Suprapubic skin (tissue), 4 donors: ENCODE data around the gene PROK2. TPM values are rescaled to one million over a fixed set of nuclear protein-coding genes. Genes with fewer than 3 reads are reported as not detected.

Source experiments
- DNase-seq, 2 donors: peaks; one replicate each; pipeline ENCODE4 v3.0.0-alpha.2; 2019; ENCODE audit warnings: low spot score in 2 of 2
- H3K27ac ChIP-seq: fragments of 200-600 bp; sonication (generic); one replicate; pipeline ENCODE4 v1.5.1; 2019
- H3K27me3 ChIP-seq: fragments of 200-600 bp; sonication (generic); one replicate; pipeline ENCODE4 v1.5.1; 2019
- H3K36me3 ChIP-seq: fragments of 200-600 bp; sonication (generic); one replicate; pipeline ENCODE4 v1.5.1; 2019
- H3K4me1 ChIP-seq: fragments of 200-600 bp; sonication (generic); one replicate; pipeline ENCODE4 v1.5.1; 2019
- H3K4me3 ChIP-seq: fragments of 200-600 bp; sonication (generic); one replicate; pipeline ENCODE4 v1.5.1; 2019; ENCODE audit warnings: mild to moderate bottlenecking
- H3K9me3 ChIP-seq: fragments of 200-600 bp; sonication (generic); one replicate; pipeline ENCODE4 v1.5.1; 2019
- EP300 ChIP-seq: sonication (generic); formaldehyde crosslinking; IDR thresholded peaks from one replicate; pipeline ENCODE4 v1.6.1; 2017; ENCODE audit warnings: antibody characterized with exemption
- POLR2A ChIP-seq, 2 donors: fragments of 450-650 bp; IDR thresholded peaks; one replicate each; pipeline ENCODE4 v1.6.1; 2017; ENCODE audit warnings: antibody characterized with exemption in 2 of 2, mild to moderate bottlenecking in 2 of 2, moderate library complexity in 2 of 2
- POLR2AphosphoS5 ChIP-seq, 3 donors: sonication (generic); formaldehyde crosslinking; IDR thresholded peaks; one replicate each; pipeline ENCODE4 v1.6.1; 2017; ENCODE audit warnings: antibody characterized with exemption in 3 of 3
- WGBS: methylation state at CpG from one replicate; pipeline ENCODE4 v1.1.5; 2018; 5-methylcytosine and 5-hydroxymethylcytosine counted together
- total RNA-seq, 4 donors: library from RNA; depleted of rRNA; stranded (reverse); fragments of >200 nt; gene quantifications; one replicate each; pipeline ENCODE4 v1.1.0, GENCODE V29; 2016
- TF ChIP-seq, protein P1 (sequence below), 2 donors: fragments of 200-600 bp in 1 of 2; fragments of 450-650 bp in 1 of 2; sonication (generic) in 1 of 2; IDR thresholded peaks; one replicate each; pipeline ENCODE4 v1.5.1; 2016 to 2019; ENCODE audit warnings: antibody characterized with exemption in 2 of 2, mild to moderate bottlenecking in 1 of 2, moderate library complexity in 1 of 2

The PROK2 gene
- total RNA-seq, 4 donors from 2014 or later = not detected

DNA sequence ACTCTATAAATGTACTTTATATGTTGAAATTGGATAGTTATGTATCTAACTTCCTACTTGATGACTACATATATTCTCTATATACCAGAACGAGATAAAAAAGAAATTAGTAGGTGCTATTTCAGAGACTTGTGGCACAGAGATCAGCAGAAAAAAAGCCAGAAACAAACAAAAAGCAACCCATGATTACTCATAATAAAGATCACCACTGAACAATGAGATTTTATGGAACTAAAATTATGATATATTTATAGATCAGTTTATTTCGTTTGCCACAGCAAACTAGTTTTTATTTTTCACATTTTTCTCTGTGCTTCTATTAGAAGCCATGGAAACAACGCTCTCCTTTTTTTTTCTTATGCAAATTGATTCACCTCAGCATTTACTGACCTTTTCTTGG is 15.1 kb upstream of the PROK2 start:
- no peaks in the 10 kb centered on the region for H3K4me1 ChIP-seq
- H3K27ac ChIP-seq = no peak overlapping the region
- no peaks in the 10 kb centered on the region for H3K36me3 ChIP-seq
- WGBS = 67% methylated on average over 3 of the region's 3 CpGs
- peaks cover 16% of the 10 kb centered on the region for H3K27me3 ChIP-seq
- DNase-seq = no peak
- no peak overlapping the region for H3K4me3 ChIP-seq
- no peak for TF ChIP-seq POLR2AphosphoS5 (IDR thresholded peaks at IDR 0.05)
- TF ChIP-seq EP300 = no peak
- TF ChIP-seq, protein P1, sequence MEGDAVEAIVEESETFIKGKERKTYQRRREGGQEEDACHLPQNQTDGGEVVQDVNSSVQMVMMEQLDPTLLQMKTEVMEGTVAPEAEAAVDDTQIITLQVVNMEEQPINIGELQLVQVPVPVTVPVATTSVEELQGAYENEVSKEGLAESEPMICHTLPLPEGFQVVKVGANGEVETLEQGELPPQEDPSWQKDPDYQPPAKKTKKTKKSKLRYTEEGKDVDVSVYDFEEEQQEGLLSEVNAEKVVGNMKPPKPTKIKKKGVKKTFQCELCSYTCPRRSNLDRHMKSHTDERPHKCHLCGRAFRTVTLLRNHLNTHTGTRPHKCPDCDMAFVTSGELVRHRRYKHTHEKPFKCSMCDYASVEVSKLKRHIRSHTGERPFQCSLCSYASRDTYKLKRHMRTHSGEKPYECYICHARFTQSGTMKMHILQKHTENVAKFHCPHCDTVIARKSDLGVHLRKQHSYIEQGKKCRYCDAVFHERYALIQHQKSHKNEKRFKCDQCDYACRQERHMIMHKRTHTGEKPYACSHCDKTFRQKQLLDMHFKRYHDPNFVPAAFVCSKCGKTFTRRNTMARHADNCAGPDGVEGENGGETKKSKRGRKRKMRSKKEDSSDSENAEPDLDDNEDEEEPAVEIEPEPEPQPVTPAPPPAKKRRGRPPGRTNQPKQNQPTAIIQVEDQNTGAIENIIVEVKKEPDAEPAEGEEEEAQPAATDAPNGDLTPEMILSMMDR (IDR thresholded peaks at IDR 0.05) = no peak
- no peak for TF ChIP-seq POLR2A (IDR thresholded peaks at IDR 0.05)
- no peaks in the 10 kb centered on the region for H3K9me3 ChIP-seq

DNA sequence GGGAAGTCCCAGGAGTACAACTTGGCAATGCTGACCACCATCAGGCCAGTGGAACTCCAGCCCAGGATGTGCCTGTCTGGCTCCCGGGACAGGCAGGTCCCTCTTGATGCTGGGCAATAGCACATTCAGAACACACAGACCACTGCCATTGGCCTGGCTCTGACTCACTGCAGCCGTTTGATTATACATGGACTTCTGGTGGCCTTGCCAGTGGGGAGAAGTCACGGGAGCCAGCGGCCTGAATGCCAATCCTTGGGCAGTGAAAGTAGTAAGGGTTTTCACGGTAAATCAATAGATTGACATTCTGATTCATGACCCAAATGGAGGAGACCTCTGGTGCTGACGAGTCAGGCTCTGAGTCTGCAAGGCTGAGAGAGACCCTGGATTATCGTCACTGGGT is 12.5 kb upstream of the PROK2 start:
- Histone ChIP-seq H3K36me3 (no peaks in the 10 kb centered on the region), H3K27me3 (peaks cover 16% of the 10 kb centered on the region), H3K4me3 (no peak overlapping the region), H3K27ac (no peak overlapping the region), H3K9me3 (no peaks in the 10 kb centered on the region), H3K4me1 (no peaks in the 10 kb centered on the region)
- WGBS = 81% methylated on average over 7 of the region's 7 CpGs
- no peak for TF ChIP-seq POLR2A (IDR thresholded peaks at IDR 0.05)
- no peak for TF ChIP-seq POLR2AphosphoS5 (IDR thresholded peaks at IDR 0.05)
- TF ChIP-seq, protein P1 (IDR thresholded peaks at IDR 0.05) = no peak
- no peak for TF ChIP-seq EP300
- DNase-seq = no peak

GRCh38 chr3:71796290-71796689 is 11.3 kb upstream of the PROK2 start:
- 83% methylated on average over 3 of the region's 3 CpGs for whole genome bisulfite sequencing
- Histone ChIP-seq H3K9me3 (no peaks in the 10 kb centered on the region), H3K4me3 (no peak overlapping the region), H3K27me3 (peaks cover 10% of the 10 kb centered on the region), H3K4me1 (no peaks in the 10 kb centered on the region), H3K27ac (no peak overlapping the region), H3K36me3 (no peaks in the 10 kb centered on the region)
- TF ChIP-seq, protein P1 (IDR thresholded peaks at IDR 0.05) = no peak
- TF ChIP-seq EP300 = no peak
- TF ChIP-seq POLR2A (IDR thresholded peaks at IDR 0.05) = no peak
- TF ChIP-seq POLR2AphosphoS5 (IDR thresholded peaks at IDR 0.05) = no peak
- no peak for DNase-seq

DNA sequence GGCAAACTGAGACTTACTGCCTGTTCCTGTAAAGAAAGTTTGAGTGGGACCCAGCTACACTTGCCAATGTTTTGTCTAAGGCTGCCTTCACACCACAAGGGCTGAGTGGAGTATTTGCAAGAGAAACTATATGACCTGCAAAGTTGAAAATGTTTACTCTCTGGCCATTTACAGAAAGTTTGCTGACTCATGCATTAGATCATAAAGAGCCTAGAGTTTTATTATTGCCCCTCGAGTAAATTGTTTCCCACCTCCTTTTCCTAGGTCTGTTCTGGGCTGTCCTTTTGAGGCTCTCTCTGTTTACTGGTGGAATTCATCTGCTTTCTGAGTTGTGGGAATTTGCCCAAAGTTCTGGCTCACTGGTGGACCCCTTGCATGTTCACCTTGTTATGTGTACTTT is 6.7 kb upstream of the PROK2 start:
- Histone ChIP-seq H3K9me3 (no peaks in the 10 kb centered on the region), H3K4me3 (no peak overlapping the region), H3K27ac (no peak overlapping the region), H3K36me3 (no peaks in the 10 kb centered on the region), H3K27me3 (peaks cover 2% of the 10 kb centered on the region), H3K4me1 (no peaks in the 10 kb centered on the region)
- 59% methylated on average over 1 of the region's 1 CpG for WGBS
- TF ChIP-seq POLR2A (IDR thresholded peaks at IDR 0.05) (no peak), EP300 (no peak), POLR2AphosphoS5 (IDR thresholded peaks at IDR 0.05) (no peak)
- TF ChIP-seq, protein P1 (IDR thresholded peaks at IDR 0.05) = no peak
- DNase-seq = no peak

GRCh38 chr3:71789922-71790321 is 5.0 kb upstream of the PROK2 start:
- no peaks in the 10 kb centered on the region for H3K9me3 ChIP-seq
- no peaks in the 10 kb centered on the region for H3K36me3 ChIP-seq
- no peak overlapping the region for H3K27ac ChIP-seq
- no peak for DNase-seq
- peaks cover 15% of the 10 kb centered on the region for H3K27me3 ChIP-seq
- H3K4me3 ChIP-seq = no peak overlapping the region
- TF ChIP-seq, protein P1 (IDR thresholded peaks at IDR 0.05) = no peak
- TF ChIP-seq POLR2AphosphoS5 (IDR thresholded peaks at IDR 0.05) (no peak), POLR2A (IDR thresholded peaks at IDR 0.05) (no peak), EP300 (no peak)
- H3K4me1 ChIP-seq = peaks cover 14% of the 10 kb centered on the region
- WGBS = 88% methylated on average over 1 of the region's 1 CpG
